HUES6 (cell line): ENCODE results near the gene IL4R.
"Not testable (repeated sequence)": the region's sequence is repeated elsewhere in the genome, so short reads cannot be mapped to it uniquely, and the experiment has no call there.

ENCODE experiments used
- H3K27ac ChIP-seq: 2 replicates; pipeline ENCODE4 v1.7.0; 2013; ENCODE audit warnings: low read depth, mild to moderate bottlenecking, low read length, inconsistent platforms
- H3K27me3 ChIP-seq: 2 replicates; pipeline ENCODE4 v1.6.1; 2013; ENCODE audit warnings: low read length; ENCODE audit not compliant: control insufficient read depth, insufficient read depth
- H3K36me3 ChIP-seq: 2 replicates; pipeline ENCODE4 v1.6.1; 2013; ENCODE audit warnings: low read length; ENCODE audit not compliant: control insufficient read depth, insufficient read depth
- H3K4me1 ChIP-seq: 2 replicates; pipeline ENCODE4 v1.6.1; 2013; ENCODE audit warnings: low read length; ENCODE audit not compliant: control insufficient read depth, insufficient read depth
- H3K4me3 ChIP-seq: 2 replicates; pipeline ENCODE4 v1.5.1; 2013; ENCODE audit warnings: low read depth, low read length
- H3K9ac ChIP-seq: one replicate; pipeline ENCODE4 v1.6.1; 2013; ENCODE audit warnings: mild to moderate bottlenecking, low read length
- H3K9me3 ChIP-seq: 2 replicates; pipeline ENCODE4 v1.6.1; 2013; ENCODE audit warnings: low read depth, low read length; ENCODE audit not compliant: control insufficient read depth, insufficient read depth

Gene IL4R

GRCh38 chr16:27408012-27408601, 94.3 kb downstream of the IL4R start:
- no peak overlapping the region for H3K9ac ChIP-seq
- H3K36me3 ChIP-seq, result no peaks in the 10 kb centered on the region
- H3K4me3 ChIP-seq, result no peak overlapping the region
- no peak overlapping the region for H3K27ac ChIP-seq
- peaks cover 16% of the 10 kb centered on the region; the same call in 1 of the 2 replicates for H3K4me1 ChIP-seq
- H3K27me3 ChIP-seq, result no peaks in the 10 kb centered on the region
- no peaks in the 10 kb centered on the region for H3K9me3 ChIP-seq

DNA sequence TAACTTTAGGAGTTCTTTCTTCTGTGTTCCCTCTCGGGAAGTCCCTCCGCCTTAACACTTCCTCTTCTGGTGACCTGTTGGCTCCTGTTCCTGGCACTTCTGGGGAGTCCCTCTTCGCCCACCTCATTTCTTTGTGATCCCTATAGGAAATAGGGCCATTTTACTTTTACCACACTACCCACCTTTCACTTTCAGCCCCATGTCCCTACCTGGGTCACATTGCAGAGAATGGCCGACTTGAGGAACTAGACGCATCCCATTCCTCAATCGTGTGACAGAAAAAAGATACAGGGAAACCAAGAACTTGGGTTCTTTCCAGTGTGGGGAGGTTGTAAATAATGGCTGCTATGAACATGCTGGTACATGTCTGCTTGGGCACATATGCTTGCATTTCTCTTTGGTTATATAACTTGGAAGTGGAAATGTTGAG, 94.8 kb downstream of the IL4R start:
- peaks cover 16% of the 10 kb centered on the region; the same call in 1 of the 2 replicates for H3K4me1 ChIP-seq
- H3K9ac ChIP-seq, result no peak overlapping the region
- H3K36me3 ChIP-seq, result no peaks in the 10 kb centered on the region
- H3K9me3 ChIP-seq, result no peaks in the 10 kb centered on the region
- no peak overlapping the region for H3K27ac ChIP-seq
- H3K27me3 ChIP-seq, result no peaks in the 10 kb centered on the region
- H3K4me3 ChIP-seq, result no peak overlapping the region

- H3K36me3 ChIP-seq, H3K9me3 ChIP-seq, H3K9ac ChIP-seq, H3K27me3 ChIP-seq, H3K4me3 ChIP-seq, H3K27ac ChIP-seq: not testable (repeated sequence)
- H3K4me1 ChIP-seq, result peaks cover 16% of the 10 kb centered on the region; the same call in 1 of the 2 replicates
Observed at GRCh38 chr16:27409958-27410357, 96.2 kb downstream of the IL4R start.

DNA sequence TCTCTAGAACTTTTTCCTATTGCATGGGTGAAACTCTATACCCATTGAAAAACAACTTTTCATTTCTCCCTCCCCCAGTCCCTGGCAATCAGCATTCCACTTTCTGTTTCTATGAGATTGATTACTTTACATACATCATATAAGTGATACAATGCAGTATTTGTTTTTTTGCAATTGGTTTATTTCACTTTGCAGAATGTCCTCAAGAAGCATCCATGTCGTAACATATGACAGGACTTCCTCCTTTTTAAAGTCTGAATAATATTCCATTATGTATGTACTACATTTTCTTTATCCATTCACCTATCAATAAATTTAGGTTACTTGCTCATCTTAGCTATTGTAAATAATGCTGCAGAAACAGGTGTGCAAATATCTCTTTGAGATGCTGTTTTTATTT, 97.0 kb downstream of the IL4R start:
- H3K9ac ChIP-seq, result no peak overlapping the region
- no peaks in the 10 kb centered on the region for H3K9me3 ChIP-seq
- no peaks in the 10 kb centered on the region for H3K27me3 ChIP-seq
- no peak overlapping the region for H3K27ac ChIP-seq
- H3K4me1 ChIP-seq, result peaks cover 16% of the 10 kb centered on the region; the same call in 1 of the 2 replicates
- no peaks in the 10 kb centered on the region for H3K36me3 ChIP-seq
- H3K4me3 ChIP-seq, result no peak overlapping the region

DNA sequence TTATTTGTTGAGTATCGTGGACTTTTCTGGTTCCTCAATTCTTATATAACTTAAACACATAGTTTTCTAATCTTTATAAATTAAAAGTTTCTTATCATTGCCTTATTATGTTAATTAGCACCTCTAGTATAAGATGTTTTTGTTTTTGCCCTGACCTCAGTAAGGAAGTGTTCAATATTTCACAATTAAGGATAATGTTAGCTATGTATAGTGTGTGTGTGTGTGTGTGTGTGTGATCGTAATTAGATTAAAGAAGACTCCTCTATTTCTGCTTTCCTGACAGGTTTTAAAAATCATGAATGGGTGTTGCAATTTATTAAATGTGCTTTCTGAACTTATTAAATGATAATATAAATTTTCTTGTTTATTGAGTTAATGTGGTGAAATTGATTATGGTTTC, 100.2 kb downstream of the IL4R start:
- Histone ChIP-seq H3K4me3 (no peak overlapping the region), H3K27ac (no peak overlapping the region), H3K9ac (no peak overlapping the region), H3K9me3 (no peaks in the 10 kb centered on the region), H3K36me3 (no peaks in the 10 kb centered on the region), H3K27me3 (no peaks in the 10 kb centered on the region), H3K4me1 (0 out of 2 replicates have a peak, but pooled peaks cover 3% of the 10 kb centered on the region)
